ENCODE data around the gene EPB41L5.

GRCh38 chr2:120094795-120095194, 81.9 kb downstream of the EPB41L5 start:
- TF ChIP-seq CTCF (IDR thresholded peaks at IDR 0.05): no peak
- TF ChIP-seq POLR2A (IDR thresholded peaks at IDR 0.05): no peak

Measured in sigmoid colon (tissue), 3 donors.